B cell (primary cell): ENCODE results near the gene HYI. TPM values are rescaled to one million over a fixed set of nuclear protein-coding genes. Genes with fewer than 3 reads are reported as not detected.

ENCODE experiments used
- ATAC-seq: fragments of 200-7000 bp; cut with Tn5 transposase; one replicate; pipeline ENCODE4 v1.10.0; 2021; ENCODE audit warnings: low read depth, mild to moderate bottlenecking, moderate number of reproducible peaks, moderate library complexity
- CTCF ChIA-PET: fragments of 350-600 bp; sonication (Branson Sonifier 250); formaldehyde crosslinking; loops from one replicate; lab custom pipeline; 2021; ENCODE audit warnings: antibody characterized with exemption, inconsistent platforms; lab: Charles Lee
- POLR2A ChIA-PET: fragments of 350-600 bp; sonication (Branson Sonifier 250); formaldehyde crosslinking; loops from one replicate; lab custom pipeline; 2021; ENCODE audit warnings: antibody characterized with exemption; lab: Charles Lee
- DNase-seq: peaks from one replicate; pipeline ENCODE4 v3.0.0; 2013
- H2AFZ ChIP-seq: 2 replicates; pipeline ENCODE4 v1.6.1; 2012; ENCODE audit warnings: mild to moderate bottlenecking, low read depth, low read length; ENCODE audit not compliant: insufficient read depth, poor library complexity, severe bottlenecking
- H3K27ac ChIP-seq, 2 donors: 1 replicate in 1 of 2; 2 replicates in 1 of 2; pipeline ENCODE4 v1.5.1; 2012 to 2013; ENCODE audit warnings: low read length in 2 of 2, mild to moderate bottlenecking in 2 of 2, moderate library complexity in 1 of 2
- H3K27me3 ChIP-seq, 4 experiments: fragments of 200-600 bp in 1 of 4; sonication (generic) in 1 of 4; replicated peaks in 1 of 4; 1 replicate in 2 of 4; 2 replicates in 2 of 4; pipeline versions ENCODE4 v1.6.1 to v1.7.0; 2013 to 2016; ENCODE audit warnings: low read length in 3 of 4, mild to moderate bottlenecking in 2 of 4, mixed read lengths in 1 of 4, moderate library complexity in 1 of 4; ENCODE audit not compliant: insufficient read depth in 4 of 4, control insufficient read depth in 3 of 4; ENCODE audit errors: control extremely low read depth in 1 of 4
- H3K36me3 ChIP-seq, 2 experiments: replicated peaks in 1 of 2; 1 replicate in 1 of 2; 2 replicates in 1 of 2; pipeline versions ENCODE4 v1.6.1 to v1.7.1; 2013; ENCODE audit warnings: low read length in 1 of 2; ENCODE audit not compliant: insufficient read depth in 2 of 2, control insufficient read depth in 1 of 2; ENCODE audit errors: control extremely low read depth in 1 of 2, extremely low read depth in 1 of 2
- H3K4me1 ChIP-seq, 2 donors: fragments of 200-600 bp in 1 of 2; sonication (generic) in 1 of 2; 1 replicate in 1 of 2; 2 replicates in 1 of 2; pipeline versions ENCODE4 v1.5.1 to v1.6.1; 2013 to 2017; ENCODE audit warnings: low read length in 2 of 2; ENCODE audit not compliant: control insufficient read depth in 2 of 2, insufficient read depth in 2 of 2
- H3K4me2 ChIP-seq: replicated peaks from 2 replicates; pipeline ENCODE3; 2012; ENCODE audit warnings: mild to moderate bottlenecking, low read depth, low read length; ENCODE audit not compliant: poor library complexity, severe bottlenecking
- H3K4me3 ChIP-seq, 5 experiments: fragments of 200-600 bp in 1 of 5; sonication (generic) in 1 of 5; 1 replicate in 3 of 5; 2 replicates in 2 of 5; pipeline versions ENCODE4 v1.5.1 to v1.7.0; 2011 to 2016; ENCODE audit warnings: low read length in 4 of 5, mild to moderate bottlenecking in 4 of 5, low read depth in 2 of 5, control low read depth in 1 of 5, moderate library complexity in 1 of 5; ENCODE audit not compliant: insufficient read depth in 1 of 5; ENCODE audit errors: control extremely low read depth in 1 of 5, extremely low read depth in 1 of 5
- H3K79me2 ChIP-seq: fragments of 200-600 bp; sonication (generic); one replicate; pipeline ENCODE4 v1.6.0; 2016; ENCODE audit warnings: low read length; ENCODE audit not compliant: control insufficient read depth, insufficient read depth
- H3K9ac ChIP-seq: fragments of 200-600 bp; sonication (generic); 2 replicates; pipeline ENCODE4 v1.6.1; 2017; ENCODE audit warnings: mild to moderate bottlenecking, low read length, moderate library complexity
- H3K9me3 ChIP-seq, 3 donors: one replicate each; pipeline versions ENCODE4 v1.6.1 to v1.7.1; 2013; ENCODE audit warnings: low read length in 2 of 3; ENCODE audit not compliant: control insufficient read depth in 2 of 3, insufficient read depth in 1 of 3; ENCODE audit errors: control extremely low read depth in 1 of 3
- H4K20me1 ChIP-seq: 2 replicates; pipeline ENCODE4 v1.6.0; 2012; ENCODE audit warnings: mild to moderate bottlenecking, low read length; ENCODE audit not compliant: insufficient read depth, control insufficient read depth, poor library complexity, severe bottlenecking
- H3K27ac Mint-ChIP-seq: one replicate; pipeline ENCODE4 v1.8.0; 2021; ENCODE audit warnings: mixed read lengths
- H3K27me3 Mint-ChIP-seq: one replicate; pipeline ENCODE4 v1.8.0; 2021; ENCODE audit warnings: mixed read lengths
- H3K4me1 Mint-ChIP-seq: one replicate; pipeline ENCODE4 v1.8.0; 2021; ENCODE audit warnings: mixed read lengths
- H3K4me3 Mint-ChIP-seq: one replicate; pipeline ENCODE4 v1.8.0; 2021; ENCODE audit warnings: mixed read lengths
- H3K9me3 Mint-ChIP-seq: one replicate; pipeline ENCODE4 v1.8.0; 2022; ENCODE audit warnings: mixed read lengths; ENCODE audit not compliant: insufficient read depth
- CTCF ChIP-seq: fragments of 200-600 bp; IDR thresholded peaks from one replicate; pipeline ENCODE4 v1.8.0; 2022; ENCODE audit warnings: antibody characterized with exemption, mild to moderate bottlenecking
- EZH2 ChIP-seq: IDR thresholded peaks from 2 replicates; pipeline ENCODE4 v1.6.1; 2012; ENCODE audit warnings: borderline replicate concordance, low read depth, mild to moderate bottlenecking, moderate library complexity, low read length; ENCODE audit not compliant: insufficient read depth, poor library complexity, severe bottlenecking
- WGBS: methylation state at CpG from one replicate; pipeline ENCODE4 v1.1.5; 2013; ENCODE audit warnings: missing lambda C conversion rate; ENCODE audit not compliant: insufficient coverage; 5-methylcytosine and 5-hydroxymethylcytosine counted together
- intact Hi-C: fragments of 100-400 bp; cut with micrococcal nuclease; formaldehyde crosslinking; loops from one replicate; pipeline ENCODE4 v1.10.0; 2022
- polyA plus RNA-seq: library from polyadenylated mRNA; depleted of rRNA; stranded (reverse); fragments of >200 nt; gene quantifications from 2 replicates; pipeline ENCODE4 v1.2.3, GENCODE V29; 2012
- total RNA-seq, 2 donors: library from RNA; stranded (reverse); fragments of 120-200 nt in 1 of 2; gene quantifications; 1 replicate in 1 of 2; 2 replicates in 1 of 2; pipeline versions ENCODE4 v1.2.3 to v1.2.4, GENCODE V29; 2013 to 2022

Gene HYI
- total and polyA plus RNA-seq, 2 donors (not counting 1 experiment from before 2014, with no cell fraction given): 21.0 to 26.5 TPM

DNA sequence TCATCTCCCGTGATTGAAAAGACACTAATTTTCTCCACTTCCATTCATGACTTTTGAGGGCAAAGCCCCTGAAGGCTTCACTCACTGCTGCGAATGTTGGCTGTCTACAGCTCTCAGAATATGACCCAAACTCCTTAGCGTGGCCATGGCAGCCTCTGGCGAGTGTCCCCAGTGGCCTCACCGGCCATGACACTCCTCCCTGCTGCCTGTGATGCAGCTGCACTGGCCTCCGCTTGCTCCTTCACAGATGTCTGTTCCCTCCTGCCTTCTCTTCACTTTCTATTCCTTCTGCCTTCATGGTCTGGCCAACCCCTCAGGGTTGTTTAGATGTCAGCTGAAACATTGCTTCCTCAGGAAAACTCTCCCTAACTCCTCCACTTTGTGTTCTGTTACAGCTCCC, 46.2 kb upstream of the HYI start:
- no peak for TF ChIP-seq CTCF
- TF ChIP-seq EZH2: no peak
- intact Hi-C loops: no loop called here
- no peak overlapping the region for H3K27ac Mint-ChIP-seq
- H3K4me3 Mint-ChIP-seq: no peak overlapping the region
- no peak overlapping the region for H3K4me2 ChIP-seq
- ATAC-seq: no peak
- H3K36me3 ChIP-seq: no peaks in the 10 kb centered on the region
- ChIA-PET POLR2A (no interaction called here), CTCF (interaction anchor here (0.9 kb wide), 1 partner anchor 434 kb away, joined by 3 read pairs; no protein-coding TSS in a partner anchor)
- WGBS: 89% methylated on average over 4 of the region's 6 CpGs
- no peak overlapping the region for H3K4me3 ChIP-seq
- H3K9me3 Mint-ChIP-seq: no peaks in the 10 kb centered on the region
- no peak overlapping the region for H2AFZ ChIP-seq
- H3K9me3 ChIP-seq: no peaks in the 10 kb centered on the region
- H3K27ac ChIP-seq: no peak overlapping the region
- no peak for DNase-seq
- no peak overlapping the region for H3K9ac ChIP-seq
- H4K20me1 ChIP-seq: no peaks in the 10 kb centered on the region
- no peaks in the 10 kb centered on the region for H3K79me2 ChIP-seq
- H3K4me1 ChIP-seq: no peaks in the 10 kb centered on the region
- peaks cover 35% of the 10 kb centered on the region for H3K27me3 Mint-ChIP-seq
- no peaks in the 10 kb centered on the region for H3K4me1 Mint-ChIP-seq
- H3K27me3 ChIP-seq: peaks cover 0 to 3% (median 0%) of the 10 kb centered on the region in 4 experiments

- Histone ChIP-seq H3K4me1 (no peaks in the 10 kb centered on the region), H3K4me3 (no peak overlapping the region), H3K9me3 (peaks cover 0 to 20% (median 5%) of the 10 kb centered on the region in 3 donors), H3K9ac (no peak overlapping the region), H3K79me2 (no peaks in the 10 kb centered on the region), H3K4me2 (no peak overlapping the region), H3K27me3 (peaks cover 0 to 10% (median 2%) of the 10 kb centered on the region in 4 experiments), H3K27ac (no peak overlapping the region), H2AFZ (no peak overlapping the region), H4K20me1 (no peaks in the 10 kb centered on the region), H3K36me3 (no peaks in the 10 kb centered on the region)
- peaks cover 31% of the 10 kb centered on the region for H3K27me3 Mint-ChIP-seq
- DNase-seq: no peak
- no peak for ATAC-seq
- H3K9me3 Mint-ChIP-seq: peaks cover 4% of the 10 kb centered on the region
- H3K4me1 Mint-ChIP-seq: no peaks in the 10 kb centered on the region
- intact Hi-C loops: no loop called here
- no peak overlapping the region for H3K4me3 Mint-ChIP-seq
- TF ChIP-seq CTCF: no peak
- no peak for TF ChIP-seq EZH2
- CTCF ChIA-PET: no interaction called here
- 93% methylated on average over 7 of the region's 7 CpGs for WGBS
- H3K27ac Mint-ChIP-seq: no peak overlapping the region
- POLR2A ChIA-PET: no interaction called here
These were observed 41.5 kb upstream of the HYI start for GRCh38 chr1:43495204-43495603.
